Inferior parietal cortex (tissue), 1 donor: Measurements from ENCODE around the gene PIAS1.

Experiments used
- DNase-seq: peaks from one replicate; pipeline ENCODE4 v3.0.0-alpha.2; 2016; ENCODE audit errors: extremely low spot score

Gene PIAS1

GRCh38 chr15:68062946-68063465, 8.9 kb downstream of the PIAS1 start:
- DNase-seq = no peak

- DNase-seq = no peak
These were observed 9.5 kb downstream of the PIAS1 start for GRCh38 chr15:68063606-68064005.

GRCh38 chr15:68073576-68074288, 19.6 kb downstream of the PIAS1 start:
- DNase-seq = no peak

GRCh38 chr15:68075764-68076385, 21.8 kb downstream of the PIAS1 start:
- DNase-seq = no peak

GRCh38 chr15:68078365-68078764, 24.2 kb downstream of the PIAS1 start:
- no peak for DNase-seq

GRCh38 chr15:68080334-68080733, 26.2 kb downstream of the PIAS1 start:
- DNase-seq = no peak

- no peak for DNase-seq
These were observed 26.7 kb downstream of the PIAS1 start for GRCh38 chr15:68080783-68081182.

- no peak for DNase-seq
These were observed 27.9 kb downstream of the PIAS1 start for GRCh38 chr15:68081869-68082505.

- DNase-seq = no peak
These were observed 28.6 kb downstream of the PIAS1 start for GRCh38 chr15:68082735-68083134.

GRCh38 chr15:68083463-68083862, 29.3 kb downstream of the PIAS1 start:
- DNase-seq = no peak

GRCh38 chr15:68085052-68085451, 30.9 kb downstream of the PIAS1 start:
- no peak for DNase-seq

GRCh38 chr15:68091743-68092142, 37.6 kb downstream of the PIAS1 start:
- DNase-seq = no peak

GRCh38 chr15:68096099-68096498, 42.0 kb downstream of the PIAS1 start:
- no peak for DNase-seq

- DNase-seq = no peak
These were observed 42.9 kb downstream of the PIAS1 start for GRCh38 chr15:68097029-68097428.

GRCh38 chr15:68098465-68098864, 44.4 kb downstream of the PIAS1 start:
- no peak for DNase-seq

GRCh38 chr15:68100194-68100593, 46.1 kb downstream of the PIAS1 start:
- DNase-seq = no peak

GRCh38 chr15:68103603-68104002, 49.5 kb downstream of the PIAS1 start:
- no peak for DNase-seq

- no peak for DNase-seq
These were observed 52.5 kb downstream of the PIAS1 start for GRCh38 chr15:68106656-68107055.

GRCh38 chr15:68107142-68107541, 53.0 kb downstream of the PIAS1 start:
- DNase-seq = no peak

- no peak for DNase-seq
These were observed 58.6 kb downstream of the PIAS1 start for GRCh38 chr15:68112706-68113105.

GRCh38 chr15:68113273-68113672, 59.2 kb downstream of the PIAS1 start:
- no peak for DNase-seq

GRCh38 chr15:68113751-68114150, 59.6 kb downstream of the PIAS1 start:
- DNase-seq = no peak

- no peak for DNase-seq
These were observed 60.2 kb downstream of the PIAS1 start for GRCh38 chr15:68114356-68114755.
